GM21381 (cell line): Measurements from ENCODE around the gene TRIM13.
"Not testable (repeated sequence)": the region's sequence is repeated elsewhere in the genome, so short reads cannot be mapped to it uniquely, and the experiment has no call there.

Experiments used
- ATAC-seq: cut with Tn5 transposase; IDR thresholded peaks from one replicate; pipeline ENCODE4 v1.9.1; 2021; ENCODE audit warnings: mild to moderate bottlenecking, moderate library complexity; ENCODE audit not compliant: unreplicated experiment

TRIM13 gene

GRCh38 chr13:49996951-49997895 is at the start of gene TRIM13:
Gene TRIM13, plus strand, starts transcription at chr13:49997042. Its CDS starts 14,899 bp downstream, at chr13:50011941.
- ATAC-seq: peak; percentile 73

DNA sequence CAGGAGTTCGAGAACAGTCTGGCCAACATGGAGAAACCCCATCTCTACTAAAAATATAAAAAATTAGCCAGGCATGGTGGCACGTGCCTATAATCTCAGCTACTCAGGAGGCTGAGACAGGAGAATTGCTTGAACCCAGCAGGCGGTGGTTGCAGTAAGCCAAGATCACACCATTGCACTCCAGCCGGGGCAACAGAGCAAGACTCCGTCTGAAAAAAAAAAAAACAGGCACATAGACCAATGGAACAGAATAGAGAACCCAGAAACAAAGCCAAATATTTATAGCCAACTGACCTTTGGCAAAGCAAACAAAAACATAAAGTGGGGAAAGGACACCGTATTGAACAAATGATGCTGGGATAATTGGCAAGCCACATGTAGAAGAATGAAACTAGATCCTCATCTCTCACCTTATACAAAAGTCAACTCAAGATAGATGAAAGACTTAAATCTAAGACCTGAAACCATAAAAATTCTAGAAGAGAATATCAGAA is 48.0 kb upstream of the TRIM13 start:
- ATAC-seq: not testable (repeated sequence)

GRCh38 chr13:49951754-49952535 is 44.9 kb upstream of the TRIM13 start:
- no peak for ATAC-seq

- no peak for ATAC-seq
Measured at GRCh38 chr13:49953560-49953959, 43.3 kb upstream of the TRIM13 start.

GRCh38 chr13:49954674-49955455 is 42.0 kb upstream of the TRIM13 start:
- ATAC-seq: no peak

DNA sequence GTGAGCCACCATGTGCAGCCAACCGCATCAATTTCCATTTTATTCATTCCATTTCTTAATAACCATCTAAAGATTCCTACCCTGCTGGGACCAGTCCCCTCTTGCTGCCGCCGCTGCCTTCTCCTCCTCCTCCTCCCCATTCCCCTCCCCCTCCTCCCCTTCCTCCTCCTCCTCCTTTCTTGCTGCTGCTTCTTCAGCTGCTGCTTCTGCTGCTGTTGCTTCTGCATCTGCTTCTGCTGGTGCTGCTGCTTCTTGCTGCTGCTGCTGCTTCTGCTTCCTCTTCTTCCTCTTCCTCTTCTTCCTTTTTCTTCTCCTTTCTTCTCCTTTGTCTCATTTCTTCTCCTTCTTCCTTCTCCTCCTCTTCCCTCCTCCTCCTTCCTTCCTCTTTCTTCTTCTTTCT is 40.7 kb upstream of the TRIM13 start:
- ATAC-seq: no peak

GRCh38 chr13:49958321-49958720 is 38.5 kb upstream of the TRIM13 start:
- no peak for ATAC-seq

DNA sequence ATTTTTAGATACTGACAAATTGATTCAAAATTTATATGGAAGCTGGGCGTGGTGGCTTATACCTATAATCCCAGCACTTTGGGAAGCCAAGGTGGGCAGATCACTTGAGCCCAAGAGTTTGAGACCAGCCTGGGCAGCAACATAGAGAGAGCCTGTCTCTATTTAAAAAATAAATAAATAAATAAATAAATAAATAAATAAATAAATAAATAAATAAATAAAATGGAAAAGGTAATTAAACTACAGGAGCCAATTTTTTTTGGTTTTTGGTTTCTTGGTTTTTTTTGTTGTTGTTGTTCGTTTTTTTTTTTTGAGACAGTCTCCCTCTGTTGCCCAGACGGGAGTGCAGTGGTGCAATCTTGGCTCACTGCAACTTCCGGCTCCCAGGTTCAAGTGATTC is 29.4 kb upstream of the TRIM13 start:
- no peak for ATAC-seq

- ATAC-seq: no peak
Measured at GRCh38 chr13:49972709-49973108, 24.1 kb upstream of the TRIM13 start.

GRCh38 chr13:49975826-49976225 is 21.0 kb upstream of the TRIM13 start:
- no peak for ATAC-seq

DNA sequence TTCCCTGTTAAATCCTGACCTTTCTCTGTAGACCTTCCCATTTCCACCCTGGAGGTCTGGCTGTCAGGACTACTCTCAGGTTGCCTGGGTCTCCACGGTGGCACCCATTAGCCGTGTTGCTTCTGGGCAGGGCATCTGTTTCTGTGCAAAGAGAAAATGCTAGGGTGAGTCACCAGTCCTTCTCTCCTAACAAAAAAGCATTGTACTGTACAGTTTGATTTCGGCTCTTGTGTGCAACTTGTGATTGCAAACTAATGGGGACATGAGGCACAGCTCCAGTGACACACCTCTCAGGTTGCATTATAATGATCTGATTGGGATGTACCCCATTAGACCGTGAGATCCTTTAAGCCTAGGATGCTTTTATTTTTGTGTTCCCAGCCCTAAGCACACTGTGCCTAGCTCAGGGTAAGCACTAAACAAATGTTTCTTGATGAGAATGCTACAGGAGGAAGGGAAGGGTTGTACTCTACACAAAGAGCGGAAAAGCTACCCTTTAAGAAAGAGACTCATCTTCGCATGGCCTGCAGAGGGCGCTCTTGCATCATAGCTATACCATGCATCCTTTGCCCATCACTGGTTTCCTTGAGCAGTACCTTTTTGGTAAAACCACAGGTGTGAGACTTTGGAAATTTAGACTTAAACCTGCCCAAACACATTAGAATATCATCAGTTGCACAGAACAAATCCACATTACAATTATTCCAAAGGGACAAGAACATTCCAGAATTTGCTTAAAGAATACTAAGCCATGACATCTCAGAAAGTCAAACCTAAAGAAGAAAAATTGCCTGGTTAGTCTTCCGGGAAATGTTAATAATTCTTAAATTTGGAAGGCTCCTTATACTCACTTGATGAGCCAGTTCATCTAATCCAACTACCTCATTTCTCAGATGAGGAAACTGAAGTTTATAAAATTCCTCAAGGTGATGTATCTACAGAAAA is 20.3 kb upstream of the TRIM13 start:
- no peak for ATAC-seq

GRCh38 chr13:49977992-49978391 is 18.9 kb upstream of the TRIM13 start:
- no peak for ATAC-seq

- ATAC-seq: no peak
Measured at GRCh38 chr13:49980266-49980665, 16.6 kb upstream of the TRIM13 start.

GRCh38 chr13:49985129-49985528 is 11.7 kb upstream of the TRIM13 start:
- ATAC-seq: no peak

- no peak for ATAC-seq
Measured at GRCh38 chr13:49986471-49986870, 10.4 kb upstream of the TRIM13 start.

DNA sequence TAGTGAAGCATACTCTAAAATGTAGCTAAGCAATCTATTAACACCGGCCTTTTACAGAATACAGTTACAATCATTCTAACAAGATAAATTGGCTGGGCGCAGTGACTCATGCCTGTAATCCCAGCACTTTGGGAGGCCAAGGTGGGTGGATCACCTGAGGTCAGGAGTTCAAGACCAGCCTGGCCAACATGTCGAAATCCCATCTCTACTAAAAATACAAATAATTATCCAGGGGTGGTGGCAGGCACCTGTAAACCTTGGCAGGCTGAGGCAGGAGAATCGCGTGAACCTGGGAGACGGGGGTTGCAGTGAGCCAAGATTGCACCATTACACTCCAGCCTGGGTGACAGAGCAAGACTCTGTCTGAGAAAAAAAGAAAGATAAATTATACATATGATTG is 6.2 kb upstream of the TRIM13 start:
- ATAC-seq: not testable (repeated sequence)

DNA sequence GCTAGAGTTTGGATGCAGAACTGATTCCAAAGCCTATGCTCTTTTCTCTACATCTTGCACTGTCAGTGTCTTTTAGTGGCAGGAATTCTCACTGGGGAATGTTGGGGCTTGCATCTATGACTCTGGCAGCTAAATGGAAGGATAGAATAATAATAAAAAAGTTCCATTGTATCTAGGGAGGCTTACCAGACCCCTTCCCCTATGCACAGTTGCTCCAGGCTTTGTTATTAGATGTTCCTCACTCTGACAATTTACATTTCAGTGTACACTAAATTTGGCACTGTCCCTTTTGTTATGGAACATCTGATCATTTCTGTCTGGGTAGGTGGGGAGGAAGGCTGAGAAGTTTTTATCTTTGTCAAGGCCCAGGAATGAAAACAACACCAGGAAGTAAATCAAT is 3.7 kb upstream of the TRIM13 start:
- ATAC-seq: no peak

GRCh38 chr13:49993666-49994065 is 3.2 kb upstream of the TRIM13 start:
- no peak for ATAC-seq

DNA sequence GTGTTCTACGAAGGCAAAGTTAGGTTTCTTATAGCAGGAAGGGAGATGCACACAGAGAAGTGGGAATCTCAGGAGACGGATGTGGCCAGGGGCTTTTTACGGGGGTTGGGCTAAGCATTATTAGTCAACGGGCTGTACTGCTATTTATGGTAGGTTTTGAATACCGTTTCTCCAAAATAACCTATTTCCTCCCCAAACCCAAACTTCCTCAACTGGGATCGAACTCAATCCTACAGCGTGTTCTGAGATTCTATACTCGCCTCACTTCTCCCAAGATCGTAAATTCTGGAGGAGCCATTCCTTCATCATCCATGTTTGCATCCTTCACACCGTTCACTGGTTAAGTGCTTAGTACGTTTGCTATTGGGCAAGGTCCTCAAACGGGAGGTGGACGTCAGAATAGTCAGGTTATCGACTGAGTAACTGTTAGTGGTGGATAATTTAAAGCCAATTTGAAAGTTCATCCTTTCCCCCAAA is 1.2 kb upstream of the TRIM13 start:
- no peak for ATAC-seq
